ENCODE measurements around the gene MAB21L3.

MAB21L3 gene

DNA sequence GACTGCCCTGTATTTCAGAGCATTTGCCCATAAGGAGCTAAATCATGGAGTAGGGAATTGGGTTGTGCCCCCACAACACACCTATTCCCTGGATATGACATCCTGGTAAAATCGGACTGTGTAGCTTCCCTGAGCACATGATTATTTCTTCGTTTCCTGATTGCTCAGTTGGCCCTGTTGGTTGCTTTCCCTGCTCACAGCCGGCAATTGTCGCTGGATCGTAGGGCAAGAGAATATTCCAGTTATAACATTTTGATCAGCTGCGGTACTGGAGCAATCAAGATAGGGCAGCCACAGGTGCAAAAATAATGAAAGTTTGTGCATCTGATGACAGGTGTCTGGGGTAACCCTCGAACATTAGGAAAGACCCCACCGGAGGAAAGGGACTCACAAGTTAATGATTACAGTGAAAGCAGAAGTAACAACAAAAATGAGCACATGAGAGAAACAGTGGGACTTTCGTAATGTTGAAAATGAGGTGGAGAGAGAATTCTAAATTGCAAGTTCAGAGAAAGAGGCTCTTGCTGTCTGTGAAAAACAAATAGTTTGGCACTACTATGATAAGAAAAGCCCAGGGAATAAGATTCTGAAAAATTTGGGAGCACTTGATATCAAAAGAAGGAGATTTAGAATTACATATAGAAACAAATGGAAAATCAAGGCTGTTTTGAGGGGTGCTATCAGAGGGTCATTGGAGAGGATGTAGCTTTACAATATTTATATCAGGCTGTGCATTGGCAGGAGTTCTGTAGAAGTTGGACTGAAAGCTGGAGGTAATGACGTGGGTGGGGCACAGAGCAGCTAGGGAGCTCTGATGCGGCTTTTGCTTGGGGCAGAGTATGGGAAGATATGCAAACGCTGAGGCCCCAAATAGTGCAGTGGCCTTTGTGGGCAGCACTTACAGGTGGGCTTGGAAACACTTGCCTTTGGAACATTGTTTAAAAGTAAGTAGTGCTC, at the start of gene MAB21L3:
TSS of gene MAB21L3 (plus strand) at position 833 of the 957 bp plus-strand sequence. CDS start 1,217 bp downstream, outside the sequence.
- ATAC-seq, result no peak

- no peak for ATAC-seq
Observed at GRCh38 chr1:116062201-116062600, 49.0 kb upstream of the MAB21L3 start.

DNA sequence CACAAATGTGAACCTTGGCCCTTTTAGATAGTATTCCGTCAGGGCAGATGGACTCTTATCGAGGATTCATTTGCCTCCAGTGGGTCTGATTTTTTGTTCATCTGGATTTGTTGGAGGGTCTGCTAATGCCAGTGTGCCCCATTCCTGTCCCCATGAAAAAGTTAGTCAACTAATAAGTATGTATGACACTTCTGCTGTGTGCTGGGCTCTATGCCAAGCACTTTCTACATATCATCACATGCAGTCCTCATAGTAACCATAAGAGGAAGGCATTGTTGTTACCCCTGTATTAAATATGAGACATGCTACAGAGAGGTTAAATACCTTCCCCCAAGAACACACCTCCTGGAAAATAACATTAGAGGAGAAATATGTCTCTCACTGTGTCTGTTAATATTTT, 46.6 kb upstream of the MAB21L3 start:
- ATAC-seq, result no peak

- ATAC-seq, result no peak
Observed at GRCh38 chr1:116066868-116067565, 44.2 kb upstream of the MAB21L3 start.

DNA sequence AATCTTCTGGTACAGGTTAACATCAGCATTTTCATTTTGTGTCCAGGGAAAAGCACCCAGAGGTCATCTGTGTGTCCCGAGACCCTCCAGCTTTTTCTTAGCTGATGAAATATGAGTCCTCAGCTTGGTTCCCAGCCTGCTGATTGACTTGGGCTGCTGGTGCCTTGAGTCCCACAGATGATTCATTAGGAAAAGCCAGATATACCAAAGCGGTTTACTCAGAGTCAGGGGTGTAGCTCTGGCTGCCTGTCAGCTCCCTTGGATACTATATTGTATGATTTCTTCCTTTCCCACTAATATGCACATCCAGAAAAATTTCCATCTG, 43.7 kb upstream of the MAB21L3 start:
- ATAC-seq, result no peak

- ATAC-seq, result no peak
Observed at GRCh38 chr1:116075575-116075974, 35.6 kb upstream of the MAB21L3 start.

DNA sequence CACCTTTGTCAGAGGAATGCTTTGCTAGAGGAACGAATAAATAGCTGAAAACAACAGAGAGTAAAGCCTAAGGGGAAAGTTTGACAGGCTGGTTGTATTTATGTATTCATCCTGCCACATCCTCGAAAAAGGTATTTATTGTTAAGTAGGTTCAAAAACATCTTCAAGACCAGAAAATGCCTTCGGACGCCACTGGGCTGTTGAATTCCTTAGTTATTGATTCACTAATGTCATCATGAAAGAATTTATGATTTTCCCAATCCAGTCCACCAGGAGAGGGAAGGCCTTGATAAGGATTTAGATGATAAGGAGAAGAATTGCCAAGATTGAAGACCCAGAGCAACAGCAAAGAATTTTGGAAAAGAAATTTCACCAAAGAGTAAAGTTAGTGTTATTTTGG, 35.2 kb upstream of the MAB21L3 start:
- no peak for ATAC-seq

- ATAC-seq, result no peak
Observed at GRCh38 chr1:116076831-116077230, 34.4 kb upstream of the MAB21L3 start.

DNA sequence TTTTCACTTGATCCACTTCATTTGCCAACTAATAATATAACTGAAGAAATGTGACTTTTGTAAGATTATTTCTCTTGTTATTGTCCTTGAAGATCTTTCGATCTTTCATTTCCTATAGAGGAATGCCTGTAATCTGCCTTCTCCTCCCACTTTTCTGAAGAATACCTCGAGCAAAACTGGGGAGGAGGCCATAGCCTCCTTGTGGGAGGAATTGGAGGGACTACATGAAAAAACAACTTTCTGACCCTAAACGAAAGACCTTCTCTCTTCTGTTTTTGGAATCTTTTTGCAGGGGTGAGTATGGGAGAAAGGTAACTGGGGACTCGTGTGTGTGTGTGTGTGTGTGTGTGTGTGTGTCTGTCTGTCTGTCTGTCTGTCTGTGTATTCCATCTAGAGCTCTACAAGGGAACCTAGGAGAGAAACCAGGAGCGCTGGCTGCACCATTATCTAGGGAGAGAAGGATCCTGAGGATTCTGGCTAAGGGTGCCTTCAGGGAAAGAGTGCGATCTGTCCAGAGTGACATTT, 32.4 kb upstream of the MAB21L3 start:
- no peak for ATAC-seq

DNA sequence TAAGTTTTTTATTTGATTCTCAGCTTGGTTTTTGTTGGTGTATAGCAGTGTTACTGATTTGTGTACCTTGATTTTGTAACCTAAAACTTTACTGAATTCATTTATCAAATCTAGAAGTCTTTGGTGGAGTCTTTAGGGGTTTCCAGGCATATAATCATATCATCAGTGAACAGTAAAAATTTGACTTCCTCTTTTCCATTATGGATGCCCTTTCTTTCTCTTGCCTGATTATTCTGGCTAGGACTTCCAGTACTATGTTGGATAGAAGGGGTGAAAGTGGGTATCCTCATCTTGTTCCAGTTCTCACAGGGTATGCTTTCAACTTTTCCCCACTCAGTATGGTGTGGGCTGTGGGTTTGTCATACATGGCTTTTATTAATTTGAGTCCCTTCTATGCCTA, 23.6 kb upstream of the MAB21L3 start:
- ATAC-seq, result no peak

DNA sequence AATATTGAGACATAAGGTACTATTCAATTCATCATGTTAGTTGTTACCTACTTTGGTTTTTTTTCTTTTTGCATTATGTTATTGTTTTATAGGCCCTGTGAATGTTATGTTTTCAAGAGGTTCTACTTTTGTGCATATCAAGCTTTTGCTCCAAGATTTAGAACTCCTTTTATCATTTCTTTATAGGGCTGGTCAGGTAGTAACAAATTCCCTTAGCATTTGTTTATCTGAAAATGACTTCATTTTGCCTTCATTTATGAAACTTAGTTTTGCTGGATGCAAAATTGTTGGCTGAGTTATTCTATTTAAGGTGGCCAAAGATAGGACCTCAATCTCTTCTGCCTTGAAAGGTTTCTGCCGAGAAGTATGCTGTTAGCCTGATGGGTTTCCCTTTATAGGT, 21.3 kb upstream of the MAB21L3 start:
- ATAC-seq, result no peak

DNA sequence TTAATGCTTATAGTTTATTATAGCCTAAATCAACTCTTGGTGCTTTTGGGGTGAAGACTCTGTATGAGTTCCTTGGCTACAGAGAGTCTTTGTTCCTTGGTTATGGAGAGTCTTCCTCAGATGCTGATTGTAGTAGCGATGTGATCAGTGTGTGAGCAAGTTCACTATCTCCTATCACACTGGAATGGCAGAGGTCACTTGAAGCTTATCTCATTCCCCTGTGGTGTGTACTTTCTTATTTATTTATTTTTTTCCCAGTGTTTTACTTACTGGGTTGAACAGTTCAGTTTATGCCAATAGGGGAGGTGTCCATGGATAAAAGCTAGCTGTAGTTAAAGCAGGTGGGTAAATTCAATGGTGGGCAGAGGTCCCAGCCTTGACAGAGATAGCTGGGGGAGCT, 20.1 kb upstream of the MAB21L3 start:
- no peak for ATAC-seq

DNA sequence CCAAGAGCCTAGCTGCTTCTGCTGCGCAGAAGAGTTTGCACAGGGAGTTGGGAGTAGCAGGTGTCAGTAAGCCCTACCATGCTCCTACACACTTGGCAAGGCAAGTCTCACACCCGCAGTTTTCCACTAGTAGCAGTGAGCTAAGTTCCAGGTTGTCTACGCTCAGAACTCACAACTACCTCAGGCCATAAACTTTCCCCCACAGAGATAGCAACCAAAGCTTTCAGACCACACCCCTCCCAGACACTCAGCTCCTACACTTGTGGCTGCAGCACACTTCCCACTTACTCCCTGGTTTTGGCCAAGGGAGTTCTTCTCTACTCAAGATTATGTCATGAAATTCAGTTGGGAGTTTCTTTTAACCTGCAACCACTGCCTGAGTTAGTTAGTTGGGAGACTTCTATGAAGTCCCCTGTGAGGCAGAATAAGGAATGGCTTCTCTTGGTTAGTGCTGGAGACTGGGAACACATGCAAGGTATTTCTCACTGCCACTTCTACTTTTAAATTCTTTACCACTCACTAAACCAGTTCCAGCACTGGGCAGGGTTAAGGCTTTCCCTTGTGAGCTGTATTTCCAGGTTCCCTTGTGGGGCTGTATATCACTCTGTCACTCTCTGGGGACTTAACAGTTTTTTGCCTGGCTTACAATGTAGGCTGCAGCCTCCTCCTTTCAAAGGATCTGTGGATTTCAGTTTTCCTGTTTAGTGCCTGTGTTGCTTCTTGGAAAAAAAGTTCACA, 18.3 kb upstream of the MAB21L3 start:
- no peak for ATAC-seq

DNA sequence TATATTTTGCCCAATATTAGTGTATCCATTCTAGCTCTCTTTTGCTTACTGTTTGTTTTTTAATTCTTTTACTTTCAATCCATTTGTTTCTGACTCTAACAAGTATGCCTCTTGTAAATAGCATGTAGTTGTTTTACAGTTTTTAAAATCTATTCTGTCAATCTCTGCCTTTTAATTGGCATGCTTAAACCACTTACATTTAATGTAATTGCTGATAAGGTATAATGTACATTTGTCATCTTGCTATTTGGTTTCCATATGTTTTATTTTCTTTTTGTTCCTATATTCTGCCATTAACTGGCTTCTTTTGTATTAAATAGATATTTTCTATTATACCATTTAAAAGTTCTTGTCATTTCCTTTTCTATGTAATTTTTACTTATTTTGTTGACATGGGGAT, 16.2 kb upstream of the MAB21L3 start:
- no peak for ATAC-seq

DNA sequence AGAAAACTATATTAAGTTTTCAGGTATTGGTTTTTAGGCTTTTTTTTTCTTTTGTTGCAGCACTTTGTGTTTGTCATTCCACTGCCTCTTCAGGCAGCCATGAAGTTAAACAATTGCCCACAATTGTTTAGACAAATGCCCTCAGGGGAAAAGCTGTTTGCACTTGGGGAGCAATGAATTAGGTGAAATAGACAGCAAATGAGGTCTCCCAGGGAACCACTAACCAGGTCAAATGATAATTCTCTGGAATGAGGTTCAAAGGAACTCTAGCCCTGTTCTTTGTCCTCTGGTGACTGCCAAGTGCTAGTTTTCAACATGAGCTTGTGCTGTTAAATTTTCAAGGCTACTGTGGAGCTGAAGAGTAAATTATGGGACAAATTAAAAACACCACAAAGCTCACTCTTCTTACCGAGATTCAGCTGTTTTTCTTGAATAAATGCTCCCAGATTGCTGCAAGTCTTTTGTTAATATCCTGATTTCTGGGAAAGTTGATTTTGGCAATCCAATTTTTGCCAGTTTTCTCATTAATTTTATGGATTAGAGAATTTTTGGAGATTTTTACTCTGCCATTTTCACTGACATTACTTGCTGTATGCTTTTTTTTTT, 15.1 kb upstream of the MAB21L3 start:
- ATAC-seq, result no peak

GRCh38 chr1:116097626-116098025, 13.6 kb upstream of the MAB21L3 start:
- ATAC-seq, result no peak

GRCh38 chr1:116099379-116099778, 11.8 kb upstream of the MAB21L3 start:
- ATAC-seq, result no peak

DNA sequence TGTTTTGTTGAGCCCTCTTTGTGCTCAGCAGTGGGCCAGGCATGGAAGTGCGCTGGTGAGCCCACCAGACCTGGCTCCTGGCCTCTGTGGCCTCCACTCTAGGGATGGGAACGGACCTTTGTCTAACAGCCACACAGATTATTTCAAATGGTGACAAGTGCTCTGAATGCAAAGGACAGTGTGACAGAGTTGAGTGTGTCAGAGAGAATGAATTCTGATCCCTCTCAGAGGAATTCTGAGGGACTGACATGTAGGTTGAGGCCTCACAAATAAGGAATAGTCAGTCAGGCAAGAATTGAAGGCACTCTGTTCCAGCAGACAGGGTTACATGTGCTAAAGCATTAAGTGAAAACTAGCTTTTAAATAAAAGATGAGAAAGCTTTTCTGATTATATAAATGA, 11.3 kb upstream of the MAB21L3 start:
- ATAC-seq, result no peak

- ATAC-seq, result no peak
Observed at GRCh38 chr1:116104667-116105066, 6.5 kb upstream of the MAB21L3 start.

- ATAC-seq, result no peak
Observed at GRCh38 chr1:116105996-116106395, 5.2 kb upstream of the MAB21L3 start.

DNA sequence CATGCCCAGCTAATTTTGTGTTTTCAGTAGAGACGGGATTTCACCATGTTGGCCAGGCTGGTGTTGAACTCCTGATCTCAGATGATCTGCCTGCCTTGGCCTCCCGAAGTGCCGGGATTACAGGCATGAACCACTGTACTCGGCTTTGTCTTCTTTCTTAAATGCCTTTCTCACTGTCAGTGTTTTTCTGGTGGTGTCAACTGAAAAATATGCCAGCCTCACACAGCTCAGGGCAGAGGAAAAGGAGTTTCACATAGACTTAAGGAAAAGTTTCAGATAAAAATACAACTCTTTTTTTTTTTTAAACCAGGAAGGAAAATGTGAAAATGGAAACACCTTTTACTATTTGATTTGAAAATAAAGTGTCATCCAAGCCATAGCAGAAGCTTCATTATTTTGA, 4.6 kb upstream of the MAB21L3 start:
- no peak for ATAC-seq

DNA sequence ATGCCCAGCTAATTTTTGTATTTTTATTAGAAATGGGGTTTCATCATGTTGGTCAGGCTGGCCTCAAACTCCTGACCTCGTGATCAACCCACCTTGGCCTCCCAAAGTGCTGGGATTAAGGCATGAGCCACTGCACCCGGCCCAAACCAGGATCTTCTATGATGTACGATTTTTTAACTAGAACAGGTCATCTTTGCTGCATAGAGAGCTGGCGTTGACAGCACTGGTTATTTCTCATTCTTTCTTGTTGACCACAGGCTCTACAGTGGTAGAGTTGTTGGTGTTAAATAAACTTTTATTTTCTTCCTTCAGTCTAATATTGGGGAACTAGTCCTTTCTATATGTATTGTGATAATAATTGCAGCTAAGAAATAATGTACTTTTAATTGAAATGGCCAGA, 3.8 kb upstream of the MAB21L3 start:
- no peak for ATAC-seq

- ATAC-seq, result no peak
Observed at GRCh38 chr1:116111524-116112021, 374 bp downstream of the MAB21L3 start.

Data from activated CD4-positive, CD25-positive, alpha-beta regulatory T cell treated with anti-CD3 and anti-CD28 coated beads, Interleukin-2, amount 50 U/mL, for 24 hours (primary cell).